BJ (cell line): ENCODE data around the gene FOXP1. TPM values are rescaled to one million over a fixed set of nuclear protein-coding genes. Genes with fewer than 3 reads are reported as not detected.
"Not testable (repeated sequence)": the region's sequence is repeated elsewhere in the genome, so short reads cannot be mapped to it uniquely, and the experiment has no call there.

Experiments used
- CTCF ChIA-PET: fragments of 350-600 bp; formaldehyde crosslinking; extraction: SDS; loops from one replicate; lab custom pipeline; 2021; ENCODE audit warnings: antibody characterized with exemption, inconsistent platforms; lab: Yijun Ruan, JAX
- POLR2A ChIA-PET: fragments of 300-600 bp; sonication (Branson Sonifier 250); formaldehyde crosslinking; extraction: SDS; loops from one replicate; lab custom pipeline; 2021; ENCODE audit warnings: antibody characterized with exemption; lab: Charles Lee
- DNase-seq: peaks from one replicate; pipeline ENCODE4 v3.0.0-alpha.2; 2011; ENCODE audit warnings: low read depth
- H3K27me3 ChIP-seq: 2 replicates; pipeline ENCODE4 v1.6.0; 2011; ENCODE audit warnings: low read length; ENCODE audit not compliant: control insufficient read depth, insufficient read depth
- H3K36me3 ChIP-seq: 2 replicates; pipeline ENCODE4 v1.5.1; 2011; ENCODE audit warnings: low read length; ENCODE audit not compliant: control insufficient read depth, insufficient read depth
- H3K4me3 ChIP-seq: 2 replicates; pipeline ENCODE4 v1.5.1; 2011; ENCODE audit warnings: low read depth, mild to moderate bottlenecking, control low read depth, low read length
- CTCF ChIP-seq: IDR thresholded peaks from 2 replicates; pipeline ENCODE4 v1.5.1; 2011; ENCODE audit warnings: low read depth, mild to moderate bottlenecking, control low read depth, inconsistent platforms, low read length, moderate library complexity; ENCODE audit not compliant: insufficient read depth
- polyA plus RNA-seq: library from polyadenylated mRNA; depleted of rRNA; stranded (reverse); fragments of >200 nt; gene quantifications from 2 replicates; pipeline ENCODE4 v1.2.3, GENCODE V29; 2011

Gene FOXP1
- polyA plus RNA-seq, 1 experiment = 37.0 TPM

- CTCF ChIA-PET = interaction anchor here (0.6 to 1.0 kb wide), 3 partner anchors 10 to 593 kb away, joined by 3 to 4 read pairs (median 3); no protein-coding TSS in a partner anchor
- no peak overlapping the region for H3K4me3 ChIP-seq
- 0 out of 2 replicates have a peak, but pooled peaks have one; percentile 25 for TF ChIP-seq CTCF
- H3K27me3 ChIP-seq = no peaks in the 10 kb centered on the region
- no peaks in the 10 kb centered on the region; the same call in 1 of the 2 replicates for H3K36me3 ChIP-seq
- DNase-seq = no peak
- POLR2A ChIA-PET = no interaction called here
Measured at GRCh38 chr3:71022551-71023335, 560.8 kb downstream of the FOXP1 start.

- ChIA-PET POLR2A (no interaction called here), CTCF (interaction anchor here (0.9 to 1.8 kb wide), 3 partner anchors 9 to 13 kb away, joined by 3 to 4 read pairs (median 3); no protein-coding TSS in a partner anchor)
- Histone ChIP-seq H3K36me3 (no peaks in the 10 kb centered on the region; the same call in 1 of the 2 replicates), H3K4me3 (no peak overlapping the region), H3K27me3 (no peaks in the 10 kb centered on the region)
- TF ChIP-seq CTCF = no peak
- no peak for DNase-seq
Measured at GRCh38 chr3:71018799-71019198, 564.7 kb downstream of the FOXP1 start.

GRCh38 chr3:71016178-71016845 lies 567.2 kb downstream of the FOXP1 start:
- Histone ChIP-seq H3K27me3 (no peaks in the 10 kb centered on the region), H3K4me3 (no peak overlapping the region), H3K36me3 (no peaks in the 10 kb centered on the region)
- no peak for DNase-seq
- POLR2A ChIA-PET = interaction anchor here (0.6 kb wide), 1 partner anchor 176 kb away, joined by 3 read pairs; no protein-coding TSS in a partner anchor
- CTCF ChIA-PET = interaction anchor here (0.8 to 1.1 kb wide), 2 partner anchors 9 to 13 kb away, joined by 3 read pairs; no protein-coding TSS in a partner anchor
- TF ChIP-seq CTCF = no peak

- POLR2A ChIA-PET, H3K36me3 ChIP-seq, CTCF ChIA-PET, DNase-seq, H3K27me3 ChIP-seq, H3K4me3 ChIP-seq: not testable (repeated sequence)
Measured at GRCh38 chr3:71014616-71015015, 568.9 kb downstream of the FOXP1 start.

- Histone ChIP-seq H3K4me3 (no peak overlapping the region), H3K27me3 (no peaks in the 10 kb centered on the region), H3K36me3 (no peaks in the 10 kb centered on the region)
- ChIA-PET POLR2A (no interaction called here), CTCF (no interaction called here)
- TF ChIP-seq CTCF = no peak
- no peak for DNase-seq
Measured at GRCh38 chr3:71012971-71013370, 570.6 kb downstream of the FOXP1 start.
